Measurements from ENCODE around the gene AKT1. TPM values are rescaled to one million over a fixed set of nuclear protein-coding genes. Genes with fewer than 3 reads are reported as not detected.
A peak's percentile ranks its signal among the peaks of the same experiment; 100 is the strongest.

AKT1 gene
- total and polyA plus RNA-seq, 2 of the 13 experiments (the other 11 are each of a cell fraction or from before 2014, with no cell fraction given): 96.2 to 116 TPM

GRCh38 chr14:104723651-104724406 is 71.7 kb downstream of the AKT1 start, which contains the start of gene ADSS1:
Gene ADSS1, plus strand, starts transcription at chr14:104724229. Its CDS starts 42 bp downstream, at chr14:104724271.
- ChIA-PET POLR2A (interaction anchor here (1.3 to 3.3 kb wide), 5 partner anchors 12 to 58 kb away, joined by 3 to 18 read pairs (median 5); partner anchors contain the start of gene SIVA1), CTCF (ENCODE audit: low intra/inter-chr PET ratio, low total read pairs) (no interaction called here)
- Histone ChIP-seq H4K20me1 (ENCODE audit: insufficient read depth, low read length) (no peaks in the 10 kb centered on the region), H3K27ac (ENCODE audit: extremely low read length, insufficient read depth, low read length) (peak within 1 kb of the TSS; percentile 49), H2AFZ (ENCODE audit: low read length) (no peak within 1 kb of the TSS), H3K4me2 (ENCODE audit: low read depth, low read length) (peak within 1 kb of the TSS; percentile 98), H3K4me3 (replicated peaks in 1 of 3; ENCODE audit: insufficient read depth in 1 of 3, low read depth in 2 of 3, low read length in 3 of 3) (peak within 1 kb of the TSS; percentile 63 to 90 (median 68)), H3K9me3 (ENCODE audit: low read length) (no peaks in the 10 kb centered on the region), H3K79me2 (ENCODE audit: insufficient read depth, low read length) (no peaks in the 10 kb centered on the region), H3K9ac (ENCODE audit: insufficient read depth, low read depth, low read length) (peak within 1 kb of the TSS; percentile 76), H3K27me3 (ENCODE audit: control insufficient read depth in 1 of 2, insufficient read depth in 2 of 2, low read length in 2 of 2) (peaks cover 0 to 3% of the 10 kb centered on the region in 2 experiments; a peak in 1 of 5 replicates), H3K4me1 (ENCODE audit: insufficient read depth, low read length) (peaks cover 67% of the 10 kb centered on the region), H3K36me3 (replicated peaks in 1 of 2; ENCODE audit: control insufficient read depth in 1 of 2, insufficient read depth in 2 of 2, low read length in 2 of 2) (peaks cover 0 to 1% of the 10 kb centered on the region in 2 experiments; a peak in 1 of 5 replicates)
- BruUV-seq (replicated peaks): no TSS peak
- FAIRE-seq (no peak), ATAC-seq (peak; percentile 40), DNase-seq (ENCODE audit: low spot score) (peak; percentile 24)
- 0% methylated on average over 8 of the region's 82 CpGs for WGBS (ENCODE audit: low lambda C conversion rate)
- intact Hi-C loops (cut with micrococcal nuclease; ENCODE audit: unreplicated experiment) (no loop called here), in situ Hi-C loops (cut with HindIII; ENCODE audit: extremely low pct_ligation_motif_present, low pct_unique_long_range_greater_than_20kb) (no loop called here)
- TF ChIP-seq ZSCAN21 (CRISPR knock-in tag; IDR thresholded peaks at IDR 0.05; ENCODE audit: borderline replicate concordance) (no peak; the same call in 1 of the 2 replicates), MYC (CRISPR knock-in tag; IDR thresholded peaks at IDR 0.05; ENCODE audit: borderline replicate concordance) (peak; percentile 20; the same call in 1 of the 2 replicates), ZNF83 (CRISPR knock-in tag; IDR thresholded peaks at IDR 0.05; ENCODE audit: borderline replicate concordance) (peak; percentile 67; the same call in 1 of the 2 replicates), ZNF451 (CRISPR knock-in tag; IDR thresholded peaks at IDR 0.05) (no peak), CCAR2 (optimal IDR thresholded peaks at IDR 0.05; ENCODE audit: low read depth, low read length) (no peak), ZNF891 (CRISPR knock-in tag; IDR thresholded peaks at IDR 0.05) (no peak), EP300 (IDR thresholded peaks at IDR 0.05; ENCODE audit: low read depth in 2 of 2, low read length in 2 of 2) (no peak), EP300 (CRISPR knock-in tag; IDR thresholded peaks at IDR 0.05; ENCODE audit: borderline replicate concordance) (0 out of 2 replicates have a peak, but pooled peaks have one; percentile 5), HMG20B (CRISPR knock-in tag; conservative IDR thresholded peaks at IDR 0.05) (no peak), MNT (IDR thresholded peaks at IDR 0.05) (no peak), ZNF567 (CRISPR knock-in tag; IDR thresholded peaks at IDR 0.05; ENCODE audit: borderline replicate concordance) (peak; percentile 54; the same call in 1 of the 2 replicates), MTF2 (CRISPR knock-in tag; IDR thresholded peaks at IDR 0.05; ENCODE audit: borderline replicate concordance) (0 out of 2 replicates have a peak, but pooled peaks have one; percentile 69), ZNF230 (CRISPR knock-in tag; IDR thresholded peaks at IDR 0.05) (peak; percentile 80; the same call in 1 of the 2 replicates), HDAC6 (IDR thresholded peaks at IDR 0.05; ENCODE audit: low read depth, low read length) (no peak), TBX3 (IDR thresholded peaks at IDR 0.05; ENCODE audit: borderline replicate concordance) (0 out of 2 replicates have a peak, but pooled peaks have one; percentile 14), ZNF670 (CRISPR knock-in tag; IDR thresholded peaks at IDR 0.05; ENCODE audit: borderline replicate concordance) (peak; percentile 42; the same call in 1 of the 2 replicates), ZNF18 (CRISPR knock-in tag; IDR thresholded peaks at IDR 0.05; ENCODE audit: insufficient replicate concordance) (no peak), GATAD1 (CRISPR knock-in tag; IDR thresholded peaks at IDR 0.05) (no peak), POLR2G (IDR thresholded peaks at IDR 0.05; ENCODE audit: low read depth, low read length) (peak; percentile 91), DRAP1 (CRISPR knock-in tag; IDR thresholded peaks at IDR 0.05) (peak; percentile 79), ELF3 (CRISPR knock-in tag; IDR thresholded peaks at IDR 0.05) (0 out of 2 replicates have a peak, but pooled peaks have one; percentile 11)
